Ovary (tissue), 9 donors: Measurements from ENCODE around the gene BRINP1. TPM values are rescaled to one million over a fixed set of nuclear protein-coding genes. Genes with fewer than 3 reads are reported as not detected.

Experiments
- DNase-seq, 5 donors: peaks; one replicate each; pipeline ENCODE4 v3.0.0-alpha.2; 2019 to 2020
- H3K27ac ChIP-seq, 2 donors: fragments of 200-600 bp; one replicate each; pipeline versions ENCODE4 v1.5.1 to v1.8.0; 2019 to 2022
- H3K27me3 ChIP-seq: fragments of 200-600 bp; one replicate; pipeline ENCODE4 v1.8.0; 2022
- H3K36me3 ChIP-seq: fragments of 200-600 bp; sonication (generic); one replicate; pipeline ENCODE4 v1.5.1; 2019
- H3K4me1 ChIP-seq: one replicate; pipeline ENCODE4 v1.8.1; 2013; ENCODE audit warnings: mild to moderate bottlenecking, moderate library complexity; ENCODE audit not compliant: insufficient read depth
- H3K4me3 ChIP-seq: fragments of 200-600 bp; sonication (generic); one replicate; pipeline ENCODE4 v1.5.1; 2017
- H3K9me3 ChIP-seq, 2 donors: fragments of 200-600 bp in 1 of 2; sonication (generic) in 1 of 2; one replicate each; pipeline versions ENCODE4 v1.5.1 to v1.8.1; 2013 to 2019; ENCODE audit warnings: mild to moderate bottlenecking in 1 of 2, moderate library complexity in 1 of 2
- EP300 ChIP-seq: sonication (generic); formaldehyde crosslinking; IDR thresholded peaks from one replicate; pipeline ENCODE4 v1.6.1; 2017; ENCODE audit warnings: antibody characterized with exemption
- POLR2A ChIP-seq: fragments of 450-650 bp; IDR thresholded peaks from one replicate; pipeline ENCODE4 v1.6.1; 2017; ENCODE audit warnings: antibody characterized with exemption, mild to moderate bottlenecking, moderate library complexity
- WGBS, 3 donors: extraction: QIAGEN DNeasy Blood & Tissue Kit in 1 of 3; methylation state at CpG; one replicate each; pipeline versions ENCODE4 v1.1.5 to v1.1.7; 2013 to 2017; 5-methylcytosine and 5-hydroxymethylcytosine counted together
- intact Hi-C, 4 donors: fragments of 100-400 bp; cut with DNase I; formaldehyde crosslinking; loops; one replicate each; pipeline versions ENCODE4 v1.11.0 to v1.15.1; 2022 to 2023
- polyA plus RNA-seq, 2 donors: library from polyadenylated mRNA; stranded (reverse); fragments of 200-250 nt in 1 of 2; fragments of 350-450 nt in 1 of 2; fragmentation: Illumina TruSeq in 1 of 2; extraction: RNeasy Lipid Tissue Mini Kit (QIAGEN cat#74804) in 1 of 2; gene quantifications; one replicate each; pipeline ENCODE4 v1.2.3, GENCODE V29; 2013 to 2014
- total RNA-seq, 7 donors: library from RNA; depleted of rRNA in 2 of 7; stranded (reverse); fragments of >200 nt in 2 of 7; fragmentation: NEBNext Ultra II Directional in 3 of 7; extraction: Animal tissue kit (Norgen Biotek cat#: 25700) in 3 of 7; gene quantifications; one replicate each; pipeline versions ENCODE4 v1.1.0 to v1.2.4, GENCODE V29; 2016 to 2023
- TF ChIP-seq, protein P1 (sequence below), 3 donors: fragments of 450-650 bp in 2 of 3; fragments of 200-600 bp in 1 of 3; IDR thresholded peaks; one replicate each; pipeline versions ENCODE4 v1.5.1 to v1.8.0; 2016 to 2022; ENCODE audit warnings: antibody characterized with exemption in 3 of 3, mild to moderate bottlenecking in 1 of 3
- donor health status: DM: no; HTN: no; CAD: no; lungs with moderate emphysema.
- donor health status: DM: no; HTN: no; CAD: no.
- donor health status: Bipolar disorder and iron deficiency.
- donor health status: DM: yes; HTN: yes; CAD: no.
- donor health status: DM: no; HTN: no; CAD: no.
- donor health status: DM: yes; HTN: yes; CAD: no.

BRINP1 gene
- total and polyA plus RNA-seq, 9 donors: 0.08 to 0.32 (median 0.13) TPM; not detected in 6

DNA sequence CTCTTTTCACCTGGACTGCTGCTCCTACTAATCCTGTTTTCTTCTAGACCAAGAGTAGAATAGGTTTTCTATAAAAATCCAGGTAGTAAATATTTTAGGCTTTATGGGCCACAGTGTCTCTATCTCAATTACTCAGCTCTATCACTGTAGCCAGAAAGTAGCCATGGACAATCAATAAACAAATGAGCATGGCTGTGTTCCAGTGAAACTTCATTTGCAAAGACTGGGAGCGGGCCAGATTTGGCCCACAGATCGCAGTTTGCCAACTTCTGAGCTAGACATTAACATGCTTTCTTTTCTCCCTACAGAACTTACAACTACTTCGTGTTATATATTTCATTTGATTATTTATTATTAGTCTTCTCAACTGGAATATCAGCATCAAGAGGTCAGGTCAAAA is 30.2 kb downstream of the BRINP1 start:
- no peak for TF ChIP-seq POLR2A
- no peak for TF ChIP-seq EP300
- TF ChIP-seq, protein P1, sequence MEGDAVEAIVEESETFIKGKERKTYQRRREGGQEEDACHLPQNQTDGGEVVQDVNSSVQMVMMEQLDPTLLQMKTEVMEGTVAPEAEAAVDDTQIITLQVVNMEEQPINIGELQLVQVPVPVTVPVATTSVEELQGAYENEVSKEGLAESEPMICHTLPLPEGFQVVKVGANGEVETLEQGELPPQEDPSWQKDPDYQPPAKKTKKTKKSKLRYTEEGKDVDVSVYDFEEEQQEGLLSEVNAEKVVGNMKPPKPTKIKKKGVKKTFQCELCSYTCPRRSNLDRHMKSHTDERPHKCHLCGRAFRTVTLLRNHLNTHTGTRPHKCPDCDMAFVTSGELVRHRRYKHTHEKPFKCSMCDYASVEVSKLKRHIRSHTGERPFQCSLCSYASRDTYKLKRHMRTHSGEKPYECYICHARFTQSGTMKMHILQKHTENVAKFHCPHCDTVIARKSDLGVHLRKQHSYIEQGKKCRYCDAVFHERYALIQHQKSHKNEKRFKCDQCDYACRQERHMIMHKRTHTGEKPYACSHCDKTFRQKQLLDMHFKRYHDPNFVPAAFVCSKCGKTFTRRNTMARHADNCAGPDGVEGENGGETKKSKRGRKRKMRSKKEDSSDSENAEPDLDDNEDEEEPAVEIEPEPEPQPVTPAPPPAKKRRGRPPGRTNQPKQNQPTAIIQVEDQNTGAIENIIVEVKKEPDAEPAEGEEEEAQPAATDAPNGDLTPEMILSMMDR (IDR thresholded peaks at IDR 0.05): no peak
- Histone ChIP-seq H3K27ac (no peak overlapping the region), H3K4me3 (no peak overlapping the region), H3K9me3 (no peaks in the 10 kb centered on the region), H3K4me1 (no peaks in the 10 kb centered on the region), H3K27me3 (no peaks in the 10 kb centered on the region), H3K36me3 (no peaks in the 10 kb centered on the region)
- no peak for DNase-seq
- WGBS, 3 donors: 66 to 71% (median 71%) methylated on average over 3 of the region's 3 CpGs
- intact Hi-C loops: no loop called here

DNA sequence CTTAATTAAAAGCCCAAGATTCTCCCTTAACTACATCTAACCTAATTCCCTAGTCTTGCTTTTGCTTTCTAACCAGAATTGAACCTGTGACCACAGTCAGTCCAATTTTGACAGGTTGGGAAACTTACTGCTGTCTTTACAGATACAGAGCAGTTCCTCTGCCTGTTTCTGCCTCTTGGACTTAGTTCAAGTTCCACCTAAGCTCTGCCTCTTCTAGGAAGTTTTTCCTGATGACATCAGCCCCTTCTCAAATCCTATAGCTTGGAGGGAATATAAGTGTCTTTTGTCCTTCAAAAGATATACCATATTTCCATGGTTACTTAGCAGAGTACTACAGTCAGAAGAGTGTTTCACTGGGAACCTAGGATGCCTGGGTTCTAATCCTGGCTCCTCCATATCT is 31.7 kb downstream of the BRINP1 start:
- no peaks in the 10 kb centered on the region for H3K4me1 ChIP-seq
- H3K27me3 ChIP-seq: no peaks in the 10 kb centered on the region
- H3K4me3 ChIP-seq: no peak overlapping the region
- TF ChIP-seq POLR2A (no peak), EP300 (no peak)
- TF ChIP-seq, protein P1 (IDR thresholded peaks at IDR 0.05): no peak
- intact Hi-C loops: no loop called here
- H3K27ac ChIP-seq: no peak overlapping the region
- H3K9me3 ChIP-seq: no peaks in the 10 kb centered on the region
- no peaks in the 10 kb centered on the region for H3K36me3 ChIP-seq
- DNase-seq: no peak

DNA sequence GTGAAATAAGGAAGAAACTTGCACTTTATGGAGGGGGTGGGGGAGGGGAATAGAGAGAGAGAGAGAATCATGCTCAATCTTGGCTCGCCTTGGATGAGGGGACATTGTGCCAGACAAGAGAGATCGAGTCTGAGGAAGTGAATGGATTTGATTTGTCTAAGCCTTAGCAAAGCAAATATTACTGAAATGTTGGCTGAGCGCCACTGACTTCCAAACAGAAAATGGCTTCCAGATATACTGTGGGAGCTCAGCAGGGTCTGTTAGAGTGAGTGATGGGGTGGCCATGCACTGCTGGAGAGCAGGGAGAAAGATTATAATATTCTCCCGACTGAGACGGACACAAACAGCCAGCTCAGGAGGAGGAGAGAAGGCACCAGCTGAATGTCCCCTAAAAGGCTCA is 34.5 kb downstream of the BRINP1 start:
- H3K9me3 ChIP-seq: no peaks in the 10 kb centered on the region
- H3K27ac ChIP-seq: no peak overlapping the region
- no peak for DNase-seq
- H3K27me3 ChIP-seq: no peaks in the 10 kb centered on the region
- WGBS, 3 donors: 43 to 51% (median 51%) methylated on average over 5 of the region's 5 CpGs
- H3K36me3 ChIP-seq: no peaks in the 10 kb centered on the region
- intact Hi-C loops: no loop called here
- no peak for TF ChIP-seq POLR2A
- TF ChIP-seq, protein P1 (IDR thresholded peaks at IDR 0.05): no peak
- no peak for TF ChIP-seq EP300
- no peaks in the 10 kb centered on the region for H3K4me1 ChIP-seq
- no peak overlapping the region for H3K4me3 ChIP-seq

DNA sequence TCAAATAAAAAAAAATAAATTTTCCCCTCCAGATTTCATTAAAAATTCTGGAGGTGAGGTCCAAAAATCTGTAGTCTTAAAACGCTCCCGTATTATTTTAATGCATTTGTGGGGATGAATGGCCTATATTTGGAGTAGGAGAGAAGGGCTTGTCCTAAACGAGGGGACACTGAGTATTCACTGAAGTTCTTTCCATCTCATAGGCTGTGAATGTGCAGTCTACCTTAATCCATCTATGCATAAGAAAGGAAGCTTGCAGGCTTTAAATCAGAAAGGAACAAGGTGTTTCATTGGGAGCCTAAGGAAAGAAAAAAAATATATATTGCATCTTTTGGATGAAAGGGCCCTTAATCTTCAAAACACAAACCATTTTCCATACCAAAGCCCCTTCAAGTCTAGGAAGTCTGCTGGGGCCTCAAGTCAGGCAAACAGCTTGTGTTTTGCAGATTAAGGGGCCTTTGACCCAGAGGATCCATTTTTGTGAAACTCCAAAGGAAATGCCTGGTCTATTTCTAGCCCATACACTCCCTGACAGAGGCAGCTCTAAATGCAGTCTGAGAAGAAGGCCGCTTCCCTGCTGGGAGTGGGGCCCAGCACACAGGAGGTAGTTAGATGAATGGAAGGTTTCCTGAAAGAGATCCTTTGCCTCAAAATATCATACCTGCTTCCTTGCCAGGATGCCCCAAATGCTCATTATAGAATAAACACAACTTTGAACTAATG is 35.6 kb downstream of the BRINP1 start:
- Histone ChIP-seq H3K4me3 (no peak overlapping the region), H3K9me3 (no peaks in the 10 kb centered on the region), H3K4me1 (no peaks in the 10 kb centered on the region), H3K36me3 (no peaks in the 10 kb centered on the region), H3K27ac (no peak overlapping the region), H3K27me3 (no peaks in the 10 kb centered on the region)
- no peak for TF ChIP-seq POLR2A
- no peak for TF ChIP-seq EP300
- TF ChIP-seq, protein P1 (IDR thresholded peaks at IDR 0.05): no peak
- WGBS, 3 donors: 60 to 67% (median 62%) methylated on average over 4 of the region's 4 CpGs
- DNase-seq: no peak
- intact Hi-C loops: no loop called here
